ENCODE results near the gene ATP2C1.

The ATP2C1 gene

GRCh38 chr3:131031660-131032059 is 137.8 kb downstream of the ATP2C1 start:
- no peak for TF ChIP-seq POLR2AphosphoS5 (IDR thresholded peaks at IDR 0.05; ENCODE audit: low read depth, low read length)
- no peak for TF ChIP-seq REST (IDR thresholded peaks at IDR 0.05; ENCODE audit: insufficient read depth in 1 of 2, low read depth in 2 of 2, low read length in 2 of 2)
- TF ChIP-seq FOXP2 (optimal IDR thresholded peaks at IDR 0.05; ENCODE audit: borderline replicate concordance, extremely low read depth, extremely low read length, insufficient read depth) = no peak
- no peak for TF ChIP-seq TAF1 (IDR thresholded peaks at IDR 0.05; ENCODE audit: borderline replicate concordance, insufficient read depth, low read length)
- TF ChIP-seq SIN3A (IDR thresholded peaks at IDR 0.05; ENCODE audit: borderline replicate concordance, insufficient read depth, low read length) = no peak

- TF ChIP-seq REST (IDR thresholded peaks at IDR 0.05; ENCODE audit: insufficient read depth in 1 of 2, low read depth in 2 of 2, low read length in 2 of 2) = no peak
- no peak for TF ChIP-seq FOXP2 (optimal IDR thresholded peaks at IDR 0.05; ENCODE audit: borderline replicate concordance, extremely low read depth, extremely low read length, insufficient read depth)
- no peak for TF ChIP-seq POLR2AphosphoS5 (IDR thresholded peaks at IDR 0.05; ENCODE audit: low read depth, low read length)
- no peak for TF ChIP-seq TAF1 (IDR thresholded peaks at IDR 0.05; ENCODE audit: borderline replicate concordance, insufficient read depth, low read length)
- TF ChIP-seq SIN3A (IDR thresholded peaks at IDR 0.05; ENCODE audit: borderline replicate concordance, insufficient read depth, low read length) = no peak
These were observed 139.7 kb downstream of the ATP2C1 start for GRCh38 chr3:131033480-131034080.

- no peak for TF ChIP-seq FOXP2 (optimal IDR thresholded peaks at IDR 0.05; ENCODE audit: borderline replicate concordance, extremely low read depth, extremely low read length, insufficient read depth)
- TF ChIP-seq SIN3A (IDR thresholded peaks at IDR 0.05; ENCODE audit: borderline replicate concordance, insufficient read depth, low read length) = no peak
- no peak for TF ChIP-seq REST (IDR thresholded peaks at IDR 0.05; ENCODE audit: insufficient read depth in 1 of 2, low read depth in 2 of 2, low read length in 2 of 2)
- no peak for TF ChIP-seq POLR2AphosphoS5 (IDR thresholded peaks at IDR 0.05; ENCODE audit: low read depth, low read length)
- TF ChIP-seq TAF1 (IDR thresholded peaks at IDR 0.05; ENCODE audit: borderline replicate concordance, insufficient read depth, low read length) = no peak
These were observed 142.4 kb downstream of the ATP2C1 start for GRCh38 chr3:131036200-131036816.

GRCh38 chr3:131036986-131037385 is 143.1 kb downstream of the ATP2C1 start:
- no peak for TF ChIP-seq TAF1 (IDR thresholded peaks at IDR 0.05; ENCODE audit: borderline replicate concordance, insufficient read depth, low read length)
- TF ChIP-seq POLR2AphosphoS5 (IDR thresholded peaks at IDR 0.05; ENCODE audit: low read depth, low read length) = no peak
- no peak for TF ChIP-seq FOXP2 (optimal IDR thresholded peaks at IDR 0.05; ENCODE audit: borderline replicate concordance, extremely low read depth, extremely low read length, insufficient read depth)
- no peak for TF ChIP-seq SIN3A (IDR thresholded peaks at IDR 0.05; ENCODE audit: borderline replicate concordance, insufficient read depth, low read length)
- TF ChIP-seq REST (IDR thresholded peaks at IDR 0.05; ENCODE audit: insufficient read depth in 1 of 2, low read depth in 2 of 2, low read length in 2 of 2) = no peak

Data from PFSK-1 (cell line).